NOMO-1 treated with DMSO at 0.1 percent for 48 hours (cell line): ENCODE measurements around the gene GPNMB.
"Not testable (repeated sequence)": the region's sequence is repeated elsewhere in the genome, so short reads cannot be mapped to it uniquely, and the experiment has no call there.

Experiments used
- DNase-seq: peaks from one replicate; lab custom pipeline; 2025; ENCODE audit not compliant: unreplicated experiment; lab: John Stamatoyannopoulos, UW

The GPNMB gene

GRCh38 chr7:23298885-23299769 is 52.6 kb downstream of the GPNMB start, which contains the start of gene MALSU1:
Gene MALSU1 (plus strand): TSS chr7:23299339. CDS start chr7:23299353, 14 bp downstream.
- peak; percentile 98 for DNase-seq

GRCh38 chr7:23299770-23300300 is 53.3 kb downstream of the GPNMB start:
- DNase-seq: no peak

DNA sequence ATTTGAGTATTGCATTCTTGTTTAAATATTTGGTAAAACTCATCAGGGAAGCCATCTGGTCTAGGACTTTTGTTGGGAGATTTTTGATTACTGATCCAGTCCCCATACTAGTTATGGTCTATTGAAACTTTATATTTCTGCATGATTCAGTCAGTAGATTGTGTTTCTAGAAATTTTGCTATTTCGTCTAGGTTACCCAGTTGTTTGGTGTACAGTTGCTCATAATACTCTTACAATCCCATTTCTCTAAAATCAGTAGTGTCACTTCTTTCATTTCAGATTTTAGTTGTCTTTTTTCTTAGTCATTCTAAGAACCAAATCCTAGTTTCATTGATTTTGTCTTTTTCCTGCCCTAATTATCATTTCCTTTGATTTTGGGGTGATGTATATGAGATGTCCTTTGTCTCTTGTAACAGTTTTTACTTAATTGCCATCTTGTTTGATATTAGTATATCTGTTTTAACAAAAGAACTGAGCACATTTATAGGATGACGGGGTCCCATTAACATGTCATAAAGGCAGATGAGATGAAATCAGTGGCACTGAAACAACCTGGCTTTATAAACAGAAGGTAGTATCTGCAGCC is 60.5 kb downstream of the GPNMB start:
- no peak for DNase-seq

DNA sequence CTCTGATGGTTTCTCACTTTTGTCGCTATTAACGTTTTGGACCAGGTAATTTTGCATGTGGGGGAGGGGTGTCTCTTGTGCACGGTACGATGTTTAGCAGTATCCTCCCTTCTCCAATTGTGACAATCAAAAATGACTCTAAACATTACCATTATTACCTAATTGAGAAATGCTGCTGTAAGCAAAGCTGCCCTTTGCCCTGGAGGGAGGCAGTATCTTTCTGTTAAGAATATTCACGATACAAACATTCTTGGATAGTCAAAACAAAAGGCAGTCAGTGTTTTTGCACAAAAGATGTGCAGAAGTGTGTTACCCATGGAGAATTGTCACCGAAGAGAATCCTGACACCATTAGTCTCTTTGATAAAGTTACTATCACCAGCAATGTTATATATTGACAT is 62.2 kb downstream of the GPNMB start:
- no peak for DNase-seq

DNA sequence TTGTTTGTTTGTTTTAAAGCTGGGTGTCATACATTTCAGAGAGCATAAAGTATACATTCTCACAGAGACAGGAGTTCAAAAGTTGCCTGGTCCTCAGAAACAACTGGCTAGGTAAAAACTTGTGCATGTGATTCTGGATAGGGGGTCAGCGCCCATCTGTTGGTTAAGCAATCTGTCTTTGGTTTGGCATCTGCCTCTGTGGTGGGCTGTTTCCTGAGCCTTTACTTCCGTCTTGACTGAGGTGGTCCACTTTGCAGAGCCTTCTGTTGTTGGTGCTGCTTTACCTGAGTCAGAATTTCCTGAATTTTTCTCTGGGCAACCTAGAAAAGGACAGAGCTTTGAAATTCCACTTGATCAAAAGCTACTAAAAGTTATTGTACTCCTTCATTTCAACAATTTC is 65.6 kb downstream of the GPNMB start:
- DNase-seq: not testable (repeated sequence)

DNA sequence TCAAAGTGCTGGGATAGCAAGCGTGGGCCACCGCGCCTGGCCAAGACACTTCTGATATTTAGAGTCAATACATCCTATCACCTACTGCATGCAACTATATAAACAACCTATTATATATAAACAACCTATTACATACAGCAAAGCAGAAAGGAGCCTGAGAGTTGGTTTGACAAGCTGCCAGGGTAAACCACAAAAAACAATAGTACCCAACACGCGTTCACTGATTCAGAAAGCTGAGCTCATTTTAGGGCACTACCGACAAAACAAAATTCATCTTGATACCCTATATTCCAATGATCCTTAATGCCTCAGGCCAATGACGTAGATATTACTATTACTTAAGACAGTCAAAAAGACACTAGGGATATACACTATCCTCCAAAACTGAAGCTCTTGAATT is 68.8 kb downstream of the GPNMB start:
- no peak for DNase-seq
